ENCODE measurements around the gene TECTA. TPM values are rescaled to one million over a fixed set of nuclear protein-coding genes. Genes with fewer than 3 reads are reported as not detected.

TECTA gene, protein sequence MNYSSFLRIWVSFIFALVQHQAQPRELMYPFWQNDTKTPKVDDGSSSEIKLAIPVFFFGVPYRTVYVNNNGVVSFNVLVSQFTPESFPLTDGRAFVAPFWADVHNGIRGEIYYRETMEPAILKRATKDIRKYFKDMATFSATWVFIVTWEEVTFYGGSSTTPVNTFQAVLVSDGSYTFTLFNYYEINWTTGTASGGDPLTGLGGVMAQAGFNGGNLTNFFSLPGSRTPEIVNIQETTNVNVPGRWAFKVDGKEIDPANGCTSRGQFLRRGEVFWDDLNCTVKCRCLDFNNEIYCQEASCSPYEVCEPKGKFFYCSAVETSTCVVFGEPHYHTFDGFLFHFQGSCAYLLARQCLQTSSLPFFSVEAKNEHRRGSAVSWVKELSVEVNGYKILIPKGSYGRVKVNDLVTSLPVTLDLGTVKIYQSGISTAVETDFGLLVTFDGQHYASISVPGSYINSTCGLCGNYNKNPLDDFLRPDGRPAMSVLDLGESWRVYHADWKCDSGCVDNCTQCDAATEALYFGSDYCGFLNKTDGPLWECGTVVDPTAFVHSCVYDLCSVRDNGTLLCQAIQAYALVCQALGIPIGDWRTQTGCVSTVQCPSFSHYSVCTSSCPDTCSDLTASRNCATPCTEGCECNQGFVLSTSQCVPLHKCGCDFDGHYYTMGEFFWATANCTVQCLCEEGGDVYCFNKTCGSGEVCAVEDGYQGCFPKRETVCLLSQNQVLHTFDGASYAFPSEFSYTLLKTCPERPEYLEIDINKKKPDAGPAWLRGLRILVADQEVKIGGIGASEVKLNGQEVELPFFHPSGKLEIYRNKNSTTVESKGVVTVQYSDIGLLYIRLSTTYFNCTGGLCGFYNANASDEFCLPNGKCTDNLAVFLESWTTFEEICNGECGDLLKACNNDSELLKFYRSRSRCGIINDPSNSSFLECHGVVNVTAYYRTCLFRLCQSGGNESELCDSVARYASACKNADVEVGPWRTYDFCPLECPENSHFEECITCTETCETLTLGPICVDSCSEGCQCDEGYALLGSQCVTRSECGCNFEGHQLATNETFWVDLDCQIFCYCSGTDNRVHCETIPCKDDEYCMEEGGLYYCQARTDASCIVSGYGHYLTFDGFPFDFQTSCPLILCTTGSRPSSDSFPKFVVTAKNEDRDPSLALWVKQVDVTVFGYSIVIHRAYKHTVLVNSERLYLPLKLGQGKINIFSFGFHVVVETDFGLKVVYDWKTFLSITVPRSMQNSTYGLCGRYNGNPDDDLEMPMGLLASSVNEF (N-terminal part only)
- total RNA-seq (under 1 TPM; 0.22 to 0.42 TPM), total RNA-seq (0.06 to 1.8 (median 0.52) reads per million in 172 experiments)
- polyA plus RNA-seq (2013, experiment 1 of 2): 0.32 TPM
- 0.44 TPM for polyA plus RNA-seq (2013, experiment 2 of 2)

DNA sequence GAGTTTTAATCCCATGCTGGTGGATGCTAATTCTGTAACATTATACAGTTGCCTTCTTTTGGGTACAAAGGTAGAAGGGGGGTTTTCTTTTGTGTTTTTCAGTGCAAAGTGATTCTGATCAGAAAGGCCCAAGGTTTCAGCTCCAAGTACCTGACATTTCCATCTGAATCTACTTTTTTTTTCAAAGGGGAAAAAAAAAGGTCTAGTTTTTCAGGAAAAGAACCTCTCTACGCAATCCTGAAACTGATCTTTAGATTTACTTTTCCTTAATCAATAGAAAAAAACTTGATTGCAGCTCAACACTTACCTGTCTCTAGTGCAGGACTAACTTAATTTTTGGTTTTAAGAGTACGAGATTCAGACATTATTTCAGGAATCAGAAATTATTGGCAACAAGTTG is at the start of gene TECTA:
Gene TECTA, plus strand, starts transcription at position 301 of the 400 bp plus-strand sequence. CDS start 1,423 bp downstream, outside the sequence.
- no peaks in the 10 kb centered on the region for H3K9me3 Mint-ChIP-seq
- H3K4me3 ChIP-seq (ENCODE audit: low read length): no peak within 1 kb of the TSS
- no peaks in the 10 kb centered on the region for H3K4me1 ChIP-seq (ENCODE audit: insufficient read depth, low read length)
- CTCF ChIA-PET: no interaction called here
- ATAC-seq (ENCODE audit: poor library complexity) (no peak), DNase-seq (no peak)
- H3K27ac Mint-ChIP-seq: no peak within 1 kb of the TSS
- no peaks in the 10 kb centered on the region for H3K27me3 ChIP-seq (ENCODE audit: control insufficient read depth in 1 of 2, insufficient read depth in 2 of 2, low read length in 2 of 2)
- no peaks in the 10 kb centered on the region for H3K27me3 Mint-ChIP-seq
- H3K36me3 ChIP-seq (ENCODE audit: insufficient read depth, low read length): no peaks in the 10 kb centered on the region
- TF ChIP-seq, protein P1, sequence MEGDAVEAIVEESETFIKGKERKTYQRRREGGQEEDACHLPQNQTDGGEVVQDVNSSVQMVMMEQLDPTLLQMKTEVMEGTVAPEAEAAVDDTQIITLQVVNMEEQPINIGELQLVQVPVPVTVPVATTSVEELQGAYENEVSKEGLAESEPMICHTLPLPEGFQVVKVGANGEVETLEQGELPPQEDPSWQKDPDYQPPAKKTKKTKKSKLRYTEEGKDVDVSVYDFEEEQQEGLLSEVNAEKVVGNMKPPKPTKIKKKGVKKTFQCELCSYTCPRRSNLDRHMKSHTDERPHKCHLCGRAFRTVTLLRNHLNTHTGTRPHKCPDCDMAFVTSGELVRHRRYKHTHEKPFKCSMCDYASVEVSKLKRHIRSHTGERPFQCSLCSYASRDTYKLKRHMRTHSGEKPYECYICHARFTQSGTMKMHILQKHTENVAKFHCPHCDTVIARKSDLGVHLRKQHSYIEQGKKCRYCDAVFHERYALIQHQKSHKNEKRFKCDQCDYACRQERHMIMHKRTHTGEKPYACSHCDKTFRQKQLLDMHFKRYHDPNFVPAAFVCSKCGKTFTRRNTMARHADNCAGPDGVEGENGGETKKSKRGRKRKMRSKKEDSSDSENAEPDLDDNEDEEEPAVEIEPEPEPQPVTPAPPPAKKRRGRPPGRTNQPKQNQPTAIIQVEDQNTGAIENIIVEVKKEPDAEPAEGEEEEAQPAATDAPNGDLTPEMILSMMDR (IDR thresholded peaks at IDR 0.05): no peak
- H3K36me3 Mint-ChIP-seq (ENCODE audit: low read depth): no peaks in the 10 kb centered on the region
- H3K4me3 Mint-ChIP-seq: no peak within 1 kb of the TSS
- no peaks in the 10 kb centered on the region for H3K4me1 Mint-ChIP-seq (ENCODE audit: low read depth)
- H3K9me3 ChIP-seq (ENCODE audit: control insufficient read depth in 1 of 2, insufficient read depth in 1 of 2, low read length in 2 of 2): no peaks in the 10 kb centered on the region
- no peak within 1 kb of the TSS for H3K27ac ChIP-seq (ENCODE audit: low read depth in 1 of 2, low read length in 2 of 2)
- POLR2A ChIA-PET: interaction anchor here (1.3 kb wide), 1 partner anchor 22 kb away, joined by 3 read pairs; no protein-coding TSS in a partner anchor
- intact Hi-C loops (cut with DNase I, micrococcal nuclease): no loop called here

DNA sequence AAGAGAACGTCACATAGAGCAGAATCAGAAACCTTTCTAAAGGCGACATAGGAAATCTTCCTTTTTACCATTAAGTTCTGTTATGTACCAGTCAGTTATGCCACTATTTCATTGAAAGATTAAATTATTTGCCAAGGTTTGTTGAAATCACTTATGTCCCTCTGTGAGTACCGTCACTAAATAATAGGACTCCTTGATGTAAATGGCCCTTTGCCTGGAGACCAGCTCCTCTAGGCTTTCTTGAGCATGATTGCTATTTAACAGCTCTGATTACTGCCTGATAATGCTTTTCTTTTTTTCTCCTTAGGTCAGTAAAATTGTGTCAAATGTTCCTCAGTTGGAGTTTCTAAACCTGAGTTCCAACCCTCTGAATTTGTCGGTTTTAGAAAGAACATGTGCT is 47.8 kb upstream of the TECTA start:
- no peak overlapping the region for H3K27ac Mint-ChIP-seq
- CTCF ChIA-PET: interaction anchor here (0.6 kb wide), 1 partner anchor 355 kb away, joined by 3 read pairs; no protein-coding TSS in a partner anchor
- intact Hi-C loops (cut with DNase I, micrococcal nuclease): no loop called here
- Histone ChIP-seq H3K9me3 (ENCODE audit: control insufficient read depth in 1 of 2, insufficient read depth in 1 of 2, low read length in 2 of 2) (no peaks in the 10 kb centered on the region), H3K4me1 (ENCODE audit: insufficient read depth, low read length) (no peaks in the 10 kb centered on the region), H3K27ac (ENCODE audit: low read depth in 1 of 2, low read length in 2 of 2) (no peak overlapping the region), H3K27me3 (ENCODE audit: control insufficient read depth in 1 of 2, insufficient read depth in 2 of 2, low read length in 2 of 2) (no peaks in the 10 kb centered on the region), H3K4me3 (ENCODE audit: low read length) (no peak overlapping the region), H3K36me3 (ENCODE audit: insufficient read depth, low read length) (peaks cover 55% of the 10 kb centered on the region)
- no peaks in the 10 kb centered on the region for H3K27me3 Mint-ChIP-seq
- H3K36me3 Mint-ChIP-seq (ENCODE audit: low read depth): peaks cover 81% of the 10 kb centered on the region
- TF ChIP-seq, protein P1 (IDR thresholded peaks at IDR 0.05): no peak
- H3K4me1 Mint-ChIP-seq (ENCODE audit: low read depth): no peaks in the 10 kb centered on the region
- H3K9me3 Mint-ChIP-seq: no peaks in the 10 kb centered on the region
- DNase-seq (no peak), ATAC-seq (ENCODE audit: poor library complexity) (no peak)
- POLR2A ChIA-PET: no interaction called here
- H3K4me3 Mint-ChIP-seq: no peak overlapping the region

DNA sequence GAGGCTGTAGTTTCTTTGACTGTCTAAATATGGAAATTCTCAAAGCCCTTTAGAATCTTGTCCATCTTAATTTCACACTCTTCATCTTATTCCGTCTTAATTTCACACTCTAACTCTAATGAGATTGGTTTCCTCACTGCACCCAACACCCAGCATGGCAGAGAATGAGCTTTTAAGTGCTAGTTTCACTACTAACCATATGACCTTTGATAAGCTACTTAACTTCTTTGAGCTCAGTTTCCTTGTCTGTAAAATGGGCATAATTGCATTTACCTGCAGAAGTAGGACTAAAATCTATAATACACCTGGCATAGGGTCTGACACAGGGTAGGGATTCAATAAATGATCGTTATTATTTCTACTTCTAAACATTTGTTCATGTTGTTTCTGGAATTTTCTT is 46.8 kb upstream of the TECTA start:
- Histone ChIP-seq H3K36me3 (ENCODE audit: insufficient read depth, low read length) (peaks cover 49% of the 10 kb centered on the region), H3K27ac (ENCODE audit: low read depth in 1 of 2, low read length in 2 of 2) (no peak overlapping the region), H3K27me3 (ENCODE audit: control insufficient read depth in 1 of 2, insufficient read depth in 2 of 2, low read length in 2 of 2) (no peaks in the 10 kb centered on the region), H3K4me1 (ENCODE audit: insufficient read depth, low read length) (no peaks in the 10 kb centered on the region), H3K9me3 (ENCODE audit: control insufficient read depth in 1 of 2, insufficient read depth in 1 of 2, low read length in 2 of 2) (no peaks in the 10 kb centered on the region), H3K4me3 (ENCODE audit: low read length) (no peak overlapping the region)
- intact Hi-C loops (cut with DNase I, micrococcal nuclease): no loop called here
- H3K27me3 Mint-ChIP-seq: no peaks in the 10 kb centered on the region
- ATAC-seq (ENCODE audit: poor library complexity) (no peak), DNase-seq (no peak)
- H3K36me3 Mint-ChIP-seq (ENCODE audit: low read depth): peaks cover 80% of the 10 kb centered on the region
- no peaks in the 10 kb centered on the region for H3K9me3 Mint-ChIP-seq
- ChIA-PET CTCF (no interaction called here), POLR2A (no interaction called here)
- TF ChIP-seq, protein P1 (IDR thresholded peaks at IDR 0.05): no peak
- H3K4me1 Mint-ChIP-seq (ENCODE audit: low read depth): no peaks in the 10 kb centered on the region
- no peak overlapping the region for H3K27ac Mint-ChIP-seq
- no peak overlapping the region for H3K4me3 Mint-ChIP-seq

Data from CD4-positive, alpha-beta T cell (primary cell).